AG08396 (cell line): ENCODE measurements around the gene CCDC63.
"Not testable (repeated sequence)": the region's sequence is repeated elsewhere in the genome, so short reads cannot be mapped to it uniquely, and the experiment has no call there.

ENCODE experiments used
- DNase-seq: peaks from one replicate; pipeline ENCODE4 v3.0.0; 2012; ENCODE audit warnings: low spot score, mixed read lengths

Gene CCDC63

DNA sequence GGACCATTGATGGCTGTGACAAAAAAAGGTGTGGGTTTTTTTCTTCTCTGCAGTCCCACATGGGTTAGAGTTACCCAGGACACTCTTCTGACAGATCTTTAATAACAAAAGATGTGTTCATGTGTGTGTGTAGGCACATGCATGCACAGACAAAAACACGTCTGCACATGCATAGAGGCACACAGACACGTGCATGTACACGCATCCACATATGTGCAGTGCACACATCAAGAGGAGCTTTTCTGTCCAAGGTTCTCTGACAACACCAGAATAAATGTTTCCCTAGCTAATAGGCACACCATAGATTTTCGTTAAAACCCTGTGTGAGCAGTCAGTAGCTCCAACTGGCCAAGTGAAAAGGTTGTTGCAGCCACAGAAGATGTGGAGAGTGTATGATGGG, 76.4 kb downstream of the CCDC63 start:
- no peak for DNase-seq

DNA sequence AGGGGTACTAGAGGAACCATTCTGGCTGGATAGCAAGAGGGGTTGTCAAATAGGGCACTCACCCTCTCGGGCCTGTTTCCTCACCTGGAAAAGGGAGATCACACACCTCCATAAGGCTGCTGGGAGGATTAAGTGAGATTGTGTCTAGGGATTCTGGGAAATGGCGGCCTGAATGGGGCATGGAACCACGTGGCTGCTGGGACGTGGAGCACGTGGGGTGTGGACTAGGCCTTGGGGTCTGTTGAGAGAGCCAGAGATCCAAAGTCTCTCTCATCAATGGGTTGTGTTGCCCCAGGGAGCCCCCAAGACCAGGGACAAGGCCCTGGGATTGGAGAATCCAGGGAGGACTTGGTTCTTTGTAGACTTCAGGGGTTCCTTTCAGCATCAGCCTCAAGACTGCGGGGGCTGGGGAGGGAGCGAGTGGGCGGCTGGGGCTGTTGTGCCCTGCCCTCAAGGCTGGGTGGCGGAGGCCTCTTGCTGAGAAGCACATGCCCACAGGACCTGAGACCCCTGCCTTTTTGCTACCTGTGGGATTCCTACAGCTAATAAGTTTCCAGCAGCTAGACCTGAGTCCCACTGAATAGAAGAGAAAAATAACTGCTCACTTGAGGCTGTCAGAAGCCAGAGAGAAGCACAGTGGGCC, 77.0 kb downstream of the CCDC63 start:
- no peak for DNase-seq

DNA sequence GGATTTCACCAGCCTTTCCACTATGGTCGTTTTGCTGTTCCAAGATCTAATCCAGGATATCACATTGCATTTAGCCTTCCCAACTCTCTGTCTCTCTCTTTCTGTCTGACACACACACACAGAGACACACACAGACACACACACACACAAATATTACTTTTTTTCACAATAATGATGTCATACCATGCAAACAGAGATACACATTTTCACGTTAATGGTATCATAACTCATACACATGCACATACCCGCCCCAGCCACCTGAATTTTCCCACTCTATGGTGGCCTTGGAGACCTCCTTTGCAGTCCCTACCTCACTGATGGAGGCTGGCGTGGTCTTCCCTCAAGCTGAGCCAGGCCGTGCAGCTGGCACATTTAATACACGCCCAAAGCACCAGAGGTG, 80.8 kb downstream of the CCDC63 start:
- DNase-seq, result no peak

DNA sequence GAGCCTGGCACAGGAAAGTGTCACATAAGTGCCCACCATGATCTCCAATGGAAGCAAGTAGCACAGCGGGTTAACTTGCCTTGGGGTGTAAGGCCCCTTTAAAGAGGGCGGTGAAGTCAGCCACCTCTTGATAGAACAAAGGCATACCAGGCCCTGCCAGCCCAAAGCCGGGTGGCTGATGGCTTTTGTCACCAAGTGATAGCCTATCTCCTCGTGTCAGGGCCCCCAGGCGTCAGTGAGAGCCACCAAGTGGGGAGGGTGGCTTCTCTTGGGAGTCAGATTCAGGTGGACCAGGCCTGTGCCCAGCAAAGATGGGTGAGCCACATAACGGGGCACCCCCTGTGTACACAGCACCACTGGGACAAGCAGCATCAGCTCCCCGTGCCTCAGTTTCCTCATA, 81.9 kb downstream of the CCDC63 start:
- no peak for DNase-seq

DNA sequence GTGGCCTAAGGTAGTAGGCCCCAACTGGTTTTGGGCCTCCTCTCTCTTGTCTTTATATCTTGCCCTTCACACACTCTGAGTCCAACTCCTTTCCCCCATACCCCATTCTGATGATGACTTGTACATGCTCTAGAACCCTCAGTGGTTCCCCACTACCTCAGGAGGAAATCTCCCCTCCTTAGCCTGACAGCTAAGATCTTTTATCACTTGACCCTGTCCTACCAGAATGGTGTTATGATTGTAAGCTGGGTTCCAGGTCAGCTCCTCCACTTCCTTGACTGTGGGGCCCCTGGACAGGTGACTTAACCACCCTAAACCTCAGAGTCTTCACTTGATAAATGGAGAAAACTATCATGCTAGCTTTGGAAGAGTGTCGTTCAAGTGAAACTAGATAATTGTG, 83.0 kb downstream of the CCDC63 start:
- no peak for DNase-seq

DNA sequence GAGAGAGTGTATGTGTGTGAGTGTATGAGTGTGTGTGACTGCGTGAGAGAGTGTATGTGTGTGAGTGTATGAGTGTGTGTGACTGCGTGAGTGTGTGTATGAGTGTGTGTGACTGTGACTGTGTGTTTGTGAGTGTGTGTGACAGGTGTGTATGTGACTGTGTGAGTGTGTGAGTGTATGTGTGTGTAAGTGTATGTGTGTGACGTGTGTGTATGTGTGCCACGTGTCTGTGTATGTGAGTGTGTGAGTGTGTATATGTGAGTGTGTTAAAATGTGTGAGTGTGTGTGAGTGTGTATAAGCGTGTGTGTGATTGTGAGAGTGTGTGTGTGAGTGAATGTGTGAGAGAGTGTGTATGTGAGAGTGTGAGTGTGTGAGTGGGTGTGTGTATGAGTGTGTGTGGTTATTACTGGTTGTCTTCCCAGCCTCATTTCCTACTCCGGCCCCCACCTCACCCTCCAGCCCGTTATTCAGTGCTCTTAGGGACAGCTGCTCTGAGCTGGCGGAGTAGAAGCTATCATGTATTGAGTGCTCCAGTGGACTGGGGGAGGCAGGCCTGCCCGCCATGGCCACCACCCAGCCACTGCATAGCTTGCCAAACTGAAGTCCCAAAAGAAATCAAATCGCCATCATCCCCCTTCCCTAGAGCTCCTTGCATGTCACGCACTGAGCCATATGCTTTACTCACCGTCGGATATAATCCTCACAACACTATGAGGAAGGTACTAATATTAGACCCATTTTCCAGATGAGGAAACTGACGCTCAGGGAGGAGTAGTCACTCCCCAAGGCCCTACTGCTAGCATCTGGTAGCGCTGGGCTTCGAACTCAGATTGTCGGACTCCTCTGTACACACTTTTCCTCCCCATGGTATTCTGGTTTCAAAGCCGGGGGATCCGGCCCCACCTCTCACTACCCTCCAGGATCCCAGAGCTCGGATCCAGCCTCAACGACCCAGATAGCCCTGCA, 83.8 kb downstream of the CCDC63 start:
- DNase-seq, result no peak

DNA sequence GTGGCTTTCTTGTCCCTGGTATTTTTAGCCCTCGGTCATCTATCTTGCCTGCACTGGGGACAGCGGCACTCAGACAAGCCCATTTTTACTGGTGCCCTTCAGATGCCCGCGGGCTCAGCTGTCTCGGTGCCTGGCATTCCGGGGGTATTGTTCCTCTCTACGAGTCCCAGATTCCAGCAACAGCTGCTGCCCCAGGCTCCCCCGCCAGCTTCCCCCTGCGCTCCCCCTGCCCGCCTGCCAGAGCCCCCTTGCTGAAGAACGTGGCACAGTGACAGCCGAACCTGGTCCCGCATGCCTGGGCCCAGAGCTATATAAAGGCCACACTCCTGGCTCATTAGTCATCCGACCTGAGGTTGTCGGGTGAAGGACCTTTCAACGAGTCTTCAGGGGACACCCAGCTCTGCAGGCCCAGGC, 84.5 kb downstream of the CCDC63 start:
- no peak for DNase-seq

DNA sequence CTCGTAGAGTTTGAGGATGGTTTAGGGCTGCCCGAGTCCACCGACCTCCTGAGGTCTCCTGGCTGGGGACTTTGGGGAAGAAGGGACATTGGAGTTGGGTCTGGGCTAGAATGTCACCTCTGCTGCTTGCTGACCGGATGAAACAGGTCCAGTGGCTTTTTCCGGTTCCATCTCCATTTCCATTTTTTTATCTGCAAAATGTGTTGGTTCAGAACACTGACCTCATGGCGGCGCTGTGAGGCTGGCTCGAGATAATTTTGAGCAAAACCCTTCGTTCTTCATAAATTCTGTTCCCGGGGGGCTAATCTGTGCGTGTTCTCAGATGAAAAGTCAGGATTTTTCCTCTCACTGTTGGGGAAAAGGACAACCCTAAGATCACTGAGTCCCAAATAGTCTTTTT, 85.3 kb downstream of the CCDC63 start:
- DNase-seq, result no peak

DNA sequence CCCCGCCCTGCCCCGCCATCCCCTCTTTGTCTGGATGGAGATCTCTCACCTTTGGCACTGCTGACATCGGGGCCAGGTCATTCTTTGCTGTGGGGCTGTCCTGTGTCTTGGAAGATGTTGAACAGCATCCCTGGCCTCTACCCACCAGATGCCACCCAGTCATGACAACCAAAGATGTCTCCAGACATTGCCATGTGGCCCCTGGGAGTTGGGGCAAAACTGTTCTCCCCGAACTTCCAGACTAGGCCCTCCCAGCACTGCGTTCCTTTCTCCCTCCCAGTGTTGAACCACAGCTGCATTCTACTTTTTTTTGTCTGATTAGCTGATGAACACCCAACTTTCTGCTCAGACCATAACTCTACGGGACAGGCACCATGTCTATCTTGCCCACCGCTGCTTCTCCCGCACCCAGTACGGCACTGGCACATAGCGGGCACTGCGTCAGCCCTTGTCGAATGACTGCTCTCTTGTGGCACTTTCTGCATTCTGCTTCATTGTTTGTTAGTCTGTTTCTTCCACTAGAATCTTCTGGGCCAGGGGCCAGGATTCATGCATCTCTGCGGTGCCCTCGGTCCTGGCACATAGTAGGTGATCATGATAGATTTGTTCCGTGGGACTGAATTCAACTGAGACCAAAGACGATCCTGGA, 86.7 kb downstream of the CCDC63 start:
- no peak for DNase-seq

DNA sequence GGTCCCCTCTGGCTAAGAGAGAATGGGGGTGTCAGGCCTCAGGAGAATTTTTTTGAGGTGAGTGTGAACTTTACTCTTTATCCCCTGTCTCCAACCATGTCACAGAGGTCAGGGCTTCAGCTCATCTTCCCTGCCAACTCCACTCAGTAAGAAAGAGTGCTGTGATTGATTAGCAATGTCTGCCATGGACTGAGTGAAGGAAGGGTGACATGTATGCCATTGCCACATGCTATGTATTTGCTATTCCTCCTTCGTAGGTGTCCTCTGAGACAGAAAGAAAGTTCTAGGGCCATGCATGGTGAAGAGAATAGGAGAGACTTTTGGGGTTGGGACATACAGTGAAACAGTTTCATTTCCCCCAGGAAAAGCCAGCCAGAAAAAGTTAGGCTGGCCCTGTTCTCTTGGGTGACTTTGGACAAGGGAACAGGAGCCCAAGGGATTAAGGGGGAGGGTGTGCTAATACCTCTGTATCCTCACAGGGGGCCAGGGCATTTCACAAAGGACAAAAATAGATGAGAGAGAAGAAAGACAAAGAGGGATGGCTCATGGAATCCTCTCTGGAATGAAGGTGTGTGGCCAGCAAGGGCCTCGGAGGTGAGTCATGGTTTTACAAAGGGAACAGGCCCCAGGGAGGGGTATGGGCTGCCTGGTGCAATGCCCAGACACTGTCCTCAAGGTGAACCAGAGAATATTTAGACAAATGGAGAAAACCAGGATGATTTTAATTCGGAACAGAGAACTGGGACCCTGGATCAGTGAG, 87.5 kb downstream of the CCDC63 start:
- no peak for DNase-seq

DNA sequence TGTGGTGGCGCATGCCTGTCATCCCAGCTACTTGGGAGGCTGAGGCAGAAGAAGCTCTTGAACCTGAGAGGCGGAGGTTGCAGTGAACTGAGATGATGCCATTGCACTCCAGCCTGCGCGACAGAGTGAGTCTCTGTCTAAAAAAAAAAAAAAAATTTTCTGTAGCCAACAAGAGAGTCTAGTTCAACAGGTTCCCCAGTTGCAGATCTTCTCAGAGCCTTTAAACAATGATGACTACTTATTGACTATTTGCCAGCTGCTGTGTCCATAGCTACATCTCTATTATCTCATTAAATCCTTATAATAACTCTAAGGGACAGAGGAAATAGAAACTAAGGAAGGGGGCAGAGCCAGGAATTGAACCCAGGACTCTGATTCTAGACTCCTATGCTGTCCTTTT, 88.8 kb downstream of the CCDC63 start:
- no peak for DNase-seq

DNA sequence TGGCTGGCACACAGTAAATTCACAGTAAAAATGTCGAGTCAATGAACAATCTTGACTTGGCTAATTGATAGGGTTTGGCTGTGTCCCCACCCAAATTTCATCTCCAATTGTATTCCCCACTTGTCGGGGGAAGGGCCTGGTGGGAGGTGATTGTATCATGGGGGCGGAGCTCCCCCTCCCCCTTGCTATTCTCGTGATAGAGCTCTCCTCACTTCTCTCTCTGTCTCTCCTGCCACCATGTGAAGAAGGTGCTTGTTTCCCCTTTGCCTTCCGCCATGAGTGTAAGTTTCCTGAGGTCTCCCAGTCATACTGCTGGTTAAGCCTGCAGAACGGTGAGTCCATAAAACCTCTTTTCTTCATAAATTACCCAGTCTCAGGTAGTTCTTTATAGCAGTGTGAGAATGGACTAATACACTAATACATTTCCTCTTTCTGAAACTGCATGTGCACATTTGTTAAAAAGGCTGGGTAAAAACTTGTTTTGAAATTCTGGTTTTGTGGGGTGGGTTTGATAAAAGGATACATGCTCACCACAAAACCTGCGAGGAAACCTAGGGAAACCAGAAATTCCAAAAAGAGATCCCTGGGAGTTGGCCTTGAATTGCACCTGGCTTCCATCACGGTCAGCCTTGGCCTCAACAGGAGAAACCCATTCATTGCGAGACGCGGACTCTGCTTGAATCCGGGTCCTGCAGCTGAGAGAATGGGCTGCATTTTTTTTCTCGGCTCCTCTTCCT, 89.7 kb downstream of the CCDC63 start:
- no peak for DNase-seq

DNA sequence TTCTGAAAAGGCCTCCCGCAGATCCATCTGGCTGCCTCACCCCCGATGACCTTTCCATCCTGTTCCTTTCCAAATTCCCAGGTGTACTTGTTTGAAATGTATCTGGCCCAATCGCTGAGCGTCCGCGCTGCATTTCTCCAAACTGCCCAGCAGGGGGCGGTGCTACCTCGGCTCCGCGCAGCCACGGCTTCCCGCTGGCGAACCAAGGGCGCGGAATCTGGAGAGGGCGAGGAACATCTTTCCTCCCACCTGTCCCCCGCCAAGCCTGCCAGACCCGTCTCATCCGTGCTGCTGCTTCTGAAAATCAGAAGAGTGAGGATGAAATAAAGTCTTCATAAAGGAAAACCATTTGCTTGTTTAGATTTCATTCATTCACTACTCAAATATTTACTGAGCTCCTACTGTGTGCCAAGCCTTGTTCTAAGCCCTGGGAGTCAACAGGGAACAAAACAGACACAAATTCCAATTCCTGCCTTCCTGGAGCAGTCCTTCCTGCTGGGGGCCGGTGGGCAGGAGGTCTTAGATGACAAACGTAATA, 90.4 kb downstream of the CCDC63 start:
- peak; percentile 76 for DNase-seq

DNA sequence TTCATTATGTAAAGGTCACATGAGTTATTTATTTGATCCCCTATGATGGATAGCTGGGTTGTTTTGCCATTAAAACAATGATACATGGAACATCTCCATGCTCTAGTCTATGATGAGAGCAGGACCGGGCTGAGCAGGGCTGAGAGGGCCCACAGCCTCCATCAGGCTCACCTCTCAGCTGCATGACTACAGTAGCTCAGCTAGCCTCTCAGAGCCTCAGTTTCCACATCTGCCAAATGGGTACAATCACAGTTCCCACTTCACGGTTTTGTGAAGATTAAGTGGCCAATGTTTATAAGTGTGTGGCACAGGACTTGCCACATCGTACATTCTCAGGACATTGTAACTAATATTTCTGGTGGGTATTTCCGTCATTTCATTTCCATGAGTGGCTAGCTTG, 93.5 kb downstream of the CCDC63 start:
- no peak for DNase-seq

DNA sequence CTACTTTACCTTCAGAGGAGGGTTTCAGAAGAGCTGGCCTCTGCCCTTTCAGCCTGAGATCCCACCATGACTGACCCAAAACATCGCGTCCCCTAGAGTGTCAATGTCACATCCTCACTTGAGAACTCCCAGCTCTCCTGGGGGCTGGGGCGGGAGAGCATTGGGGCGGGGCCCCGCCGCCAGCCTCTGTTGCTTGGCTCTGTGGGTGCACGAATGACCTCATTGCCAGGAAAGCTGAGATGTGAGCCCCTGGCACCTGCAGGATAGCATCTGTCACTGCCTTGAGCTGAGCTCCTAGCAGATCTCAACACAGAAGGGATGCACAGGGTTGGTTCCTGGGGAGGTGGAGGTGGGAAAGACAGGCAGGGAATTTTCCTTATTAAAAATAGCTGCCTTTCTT, 94.1 kb downstream of the CCDC63 start:
- no peak for DNase-seq

DNA sequence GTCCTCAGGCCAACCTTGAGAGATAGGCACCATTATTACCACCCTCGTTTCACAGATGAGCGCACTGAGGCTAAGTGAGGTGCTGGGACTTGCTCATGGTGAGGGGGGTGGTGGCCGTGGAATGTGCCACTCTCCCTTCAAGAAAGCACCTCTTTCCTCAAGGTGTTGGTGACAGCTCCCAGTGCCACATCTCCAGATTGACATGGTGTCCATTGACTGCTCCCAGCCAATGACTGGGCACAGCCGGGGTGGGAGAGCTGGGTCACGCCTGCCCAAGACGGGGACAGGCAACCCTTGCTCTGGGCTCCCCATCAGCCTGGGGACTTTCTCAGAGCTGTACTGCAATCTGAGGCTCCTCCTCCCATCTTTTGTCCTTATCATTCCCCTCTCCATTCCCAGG, 94.6 kb downstream of the CCDC63 start:
- no peak for DNase-seq

DNA sequence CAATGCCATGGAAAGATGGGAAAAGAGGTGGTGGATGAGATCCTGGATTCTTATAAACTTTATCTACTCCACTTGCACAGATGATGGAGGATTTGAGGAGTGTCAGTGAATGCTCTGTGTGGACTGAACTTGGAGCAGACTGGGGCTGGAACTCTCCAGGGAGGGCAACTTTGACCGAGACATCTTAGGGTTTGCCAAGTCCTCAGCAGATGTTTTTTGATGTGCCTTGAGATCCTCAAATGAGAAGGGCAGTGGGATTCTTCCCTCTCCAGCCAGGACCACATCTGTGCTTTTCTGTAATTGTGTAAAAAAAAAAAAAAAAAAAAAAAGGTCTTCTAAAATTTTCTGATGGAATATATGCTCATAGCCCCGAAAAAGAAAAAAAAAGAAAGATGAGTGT, 96.6 kb downstream of the CCDC63 start:
- DNase-seq, result no peak

DNA sequence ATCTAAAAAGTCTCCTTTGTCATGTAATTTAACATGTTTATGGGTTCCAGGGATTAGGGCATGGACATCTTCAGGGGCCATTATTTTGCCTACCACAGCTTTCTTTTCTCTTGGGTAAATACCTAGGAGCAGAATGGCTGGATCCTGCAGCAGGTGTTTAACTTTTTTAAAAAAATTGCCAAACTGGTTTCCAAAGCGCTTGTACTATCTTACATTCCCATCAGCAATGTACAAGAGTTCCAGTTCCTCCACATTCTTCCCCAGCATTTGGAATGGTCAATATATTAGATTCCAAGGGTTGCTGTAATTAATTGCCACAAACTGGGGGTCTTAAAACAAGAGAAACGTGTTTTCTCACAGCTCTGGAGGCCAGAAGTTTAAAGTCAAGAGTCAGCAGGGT, 101.3 kb downstream of the CCDC63 start:
- no peak for DNase-seq

DNA sequence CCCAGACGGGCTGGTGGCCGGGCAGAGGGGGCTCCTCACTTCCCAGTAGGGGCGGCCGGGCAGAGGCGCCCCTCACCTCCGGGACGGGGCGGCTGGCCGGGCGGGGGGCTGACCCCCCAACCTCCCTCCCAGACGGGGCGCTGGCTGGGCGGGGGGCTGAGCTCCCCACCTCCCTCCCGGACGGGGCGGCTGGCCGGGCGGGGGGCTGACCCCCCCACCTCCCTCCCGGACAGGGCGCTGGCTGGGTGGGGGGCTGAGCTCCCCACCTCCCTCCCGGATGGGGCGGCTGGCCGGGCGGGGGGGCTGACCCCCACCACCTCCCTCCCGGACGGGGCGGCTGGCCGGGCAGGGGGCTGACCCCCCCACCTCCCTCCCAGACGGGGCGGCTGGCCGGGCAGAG, 103.7 kb downstream of the CCDC63 start:
- DNase-seq, result not testable (repeated sequence)

DNA sequence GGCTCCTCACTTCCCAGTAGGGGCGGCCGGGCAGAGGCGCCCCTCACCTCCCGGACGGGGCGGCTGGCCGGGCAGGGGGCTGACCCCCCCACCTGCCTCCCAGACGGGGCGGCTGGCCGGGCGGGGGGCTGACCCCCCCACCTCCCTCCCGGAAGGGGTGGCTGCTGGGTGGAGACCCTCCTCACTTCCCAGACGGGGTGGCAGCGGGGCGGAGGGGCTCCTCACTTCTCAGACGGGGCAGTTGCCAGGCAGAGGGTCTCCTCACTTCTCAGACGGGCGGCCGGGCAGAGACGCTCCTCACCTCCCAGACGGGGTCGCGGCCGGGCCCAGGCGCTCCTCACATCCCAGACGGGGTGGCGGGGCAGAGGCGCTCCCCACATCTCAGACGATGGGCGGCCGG, 104.1 kb downstream of the CCDC63 start:
- not testable (repeated sequence) for DNase-seq
